GM21529 (cell line): Measurements from ENCODE around the gene CROCC2.

Experiments used
- ATAC-seq: cut with Tn5 transposase; IDR thresholded peaks from one replicate; pipeline ENCODE4 v1.9.1; 2021; ENCODE audit not compliant: unreplicated experiment

Gene CROCC2

DNA sequence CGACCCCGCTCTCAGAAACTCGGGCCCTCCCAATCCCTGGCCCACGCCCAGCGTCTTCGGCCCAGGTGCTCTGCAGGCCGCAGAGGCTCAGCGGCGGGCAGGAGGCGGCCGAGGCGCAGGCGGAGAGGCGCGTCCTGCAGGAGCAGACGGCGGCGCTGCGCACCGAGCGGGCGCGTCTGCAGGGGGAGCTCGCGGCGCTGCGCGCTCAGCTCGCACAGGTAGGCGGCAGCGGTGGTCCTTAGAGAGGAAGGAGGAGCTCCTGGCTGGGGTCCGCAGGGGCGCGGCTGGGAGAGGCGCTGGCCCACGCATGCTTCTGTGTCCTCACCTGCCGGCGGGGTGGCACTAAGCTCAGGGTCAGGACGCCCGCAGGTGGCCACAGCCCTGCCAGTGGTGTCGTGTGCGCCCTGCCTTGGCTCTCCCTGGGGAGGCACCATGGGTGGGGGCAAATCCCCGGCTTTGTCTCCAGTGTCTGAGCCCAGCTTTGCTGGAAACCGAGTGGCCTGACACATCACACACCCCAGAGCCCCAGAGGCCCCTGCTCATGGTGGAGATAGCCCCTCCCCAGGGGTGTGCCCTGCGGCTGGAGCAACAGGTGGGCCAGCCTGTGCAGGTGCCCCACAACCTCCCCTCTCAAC is 77.3 kb downstream of the CROCC2 start:
- no peak for ATAC-seq

DNA sequence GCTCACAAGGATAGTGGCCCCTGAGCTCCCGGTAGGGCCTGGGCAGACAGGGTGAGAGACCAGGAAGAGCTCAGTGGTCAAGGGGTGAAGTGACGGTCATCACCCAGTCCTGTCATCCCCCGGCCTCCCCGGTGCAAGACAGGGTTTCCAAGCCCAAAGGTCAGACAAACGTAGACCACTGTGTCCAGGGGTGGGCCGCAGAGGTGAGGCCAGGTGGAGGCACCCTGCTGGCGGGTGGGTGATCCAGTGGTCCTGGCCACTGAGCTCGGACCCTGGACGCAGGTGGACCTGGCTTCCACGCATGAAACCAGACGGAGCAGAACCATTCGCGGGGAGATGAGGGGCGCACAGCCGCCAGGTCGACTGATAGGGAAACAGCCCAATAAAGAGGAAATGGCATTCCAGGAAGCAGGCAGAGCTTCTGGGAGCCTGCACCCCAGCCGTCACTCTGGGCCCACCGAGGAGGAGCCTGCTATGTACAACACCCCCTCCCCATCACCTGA is 77.9 kb downstream of the CROCC2 start:
- ATAC-seq, result no peak

DNA sequence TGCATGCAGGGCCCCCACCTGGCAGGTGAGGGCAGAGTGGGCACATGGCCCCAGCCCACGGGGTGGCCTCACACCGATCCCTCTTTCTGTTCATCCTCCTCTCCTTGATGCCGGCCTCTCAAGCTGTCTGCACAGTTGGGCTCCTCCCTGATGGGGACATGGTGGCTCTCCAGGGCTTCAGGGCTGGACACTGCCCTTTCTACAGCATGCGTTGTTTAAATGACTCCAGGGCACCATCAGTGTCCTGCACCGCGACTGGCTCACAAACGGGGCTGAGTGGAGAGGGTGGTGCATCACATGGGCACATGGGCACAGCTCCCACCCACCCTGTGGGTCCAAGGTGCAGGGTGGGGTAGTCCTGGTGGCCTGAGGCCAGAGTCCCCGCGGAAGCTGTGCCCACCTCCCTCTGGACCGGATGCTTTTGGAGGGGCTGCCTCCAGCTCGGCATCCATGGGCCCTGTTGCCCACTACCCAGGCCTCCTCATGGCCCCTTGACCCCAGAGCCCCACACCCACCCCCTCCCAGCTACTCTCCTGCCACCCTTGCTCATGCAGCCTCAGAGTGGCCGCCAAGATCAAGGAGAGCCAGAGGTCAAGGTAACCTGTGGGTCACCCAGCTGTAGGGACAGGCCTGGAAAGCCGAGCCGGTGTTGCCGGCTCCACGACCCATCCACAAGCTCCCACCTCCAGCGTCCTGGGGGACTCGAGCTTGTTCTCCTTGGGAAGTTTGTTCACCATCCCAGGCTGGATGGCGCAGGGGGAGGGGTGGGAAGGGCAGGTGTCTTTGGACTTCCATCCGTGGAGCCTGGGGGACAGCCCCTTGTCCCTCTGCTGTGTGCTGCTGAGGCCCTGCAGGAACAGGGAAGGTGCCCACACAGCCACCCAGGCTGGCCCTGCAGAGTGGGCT is 80.0 kb downstream of the CROCC2 start:
- ATAC-seq, result no peak

DNA sequence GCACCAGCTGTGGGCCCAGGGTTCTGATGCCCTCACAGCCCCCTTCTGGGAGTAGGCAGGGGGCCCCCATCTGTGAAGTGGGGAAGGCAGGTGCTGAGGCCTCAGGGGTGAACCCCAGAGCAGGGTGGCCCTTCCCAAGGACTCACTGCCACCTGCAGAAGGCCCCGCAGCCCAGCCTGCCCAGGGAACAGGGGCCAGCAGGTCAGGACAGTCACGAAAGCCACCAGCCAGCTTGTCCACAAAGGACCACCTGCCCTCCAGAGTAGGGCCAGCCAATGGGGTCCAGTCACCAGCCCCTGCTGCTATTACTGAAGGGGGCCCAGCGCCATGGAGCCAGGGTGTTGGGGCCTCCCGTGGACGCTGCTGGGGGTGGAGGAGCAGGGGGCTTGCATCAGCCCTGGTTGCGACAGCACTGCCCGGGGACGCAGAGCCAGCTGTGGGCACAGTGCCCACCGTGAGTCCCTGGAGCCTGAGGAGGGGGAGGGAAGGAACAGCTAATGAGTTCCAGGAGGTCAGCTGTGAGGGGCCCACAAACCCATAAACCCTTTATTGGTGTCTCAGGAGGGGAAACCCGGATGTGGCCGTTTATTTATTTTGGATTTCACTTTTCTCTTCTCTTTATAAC is 80.8 kb downstream of the CROCC2 start:
- no peak for ATAC-seq

DNA sequence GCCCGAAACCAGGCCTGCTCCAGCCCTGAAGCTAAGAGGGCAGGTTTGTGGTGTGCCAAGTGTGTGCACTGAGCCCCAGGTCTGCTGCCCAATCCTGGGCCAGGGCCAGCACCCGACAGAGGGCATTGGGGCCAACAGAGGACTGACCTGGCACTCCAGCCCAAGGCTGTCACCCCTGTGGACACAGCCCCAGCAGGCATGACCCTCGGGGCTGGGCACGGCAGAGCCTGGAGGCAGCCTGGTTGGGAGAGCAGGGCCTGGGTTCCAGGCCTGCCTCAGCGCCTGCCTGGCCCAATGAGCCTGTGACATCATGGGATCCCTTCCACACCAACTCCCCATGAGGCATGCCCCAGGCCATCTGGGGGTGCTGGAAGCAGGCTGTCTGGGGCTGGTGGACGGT is 81.5 kb downstream of the CROCC2 start:
- ATAC-seq, result no peak

DNA sequence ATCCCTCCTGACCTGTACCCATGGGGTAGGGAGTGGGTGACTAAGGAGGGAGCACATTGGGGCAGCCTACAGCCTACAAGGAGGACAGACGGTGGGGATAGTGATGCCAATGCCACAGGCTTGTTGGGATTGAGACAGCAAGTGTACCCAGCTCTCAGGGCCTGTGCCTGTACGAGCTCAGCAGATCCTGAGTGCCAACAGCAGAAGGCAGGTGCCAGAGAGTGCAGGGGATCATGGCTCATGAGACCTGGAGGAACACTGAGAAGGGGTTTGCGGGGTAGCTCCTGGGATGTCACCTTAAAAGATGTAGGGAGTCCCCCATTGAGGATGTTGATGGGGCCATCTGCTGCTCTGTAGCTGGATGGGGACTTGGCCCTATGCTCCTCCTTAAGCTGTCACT is 82.0 kb downstream of the CROCC2 start:
- ATAC-seq, result no peak

DNA sequence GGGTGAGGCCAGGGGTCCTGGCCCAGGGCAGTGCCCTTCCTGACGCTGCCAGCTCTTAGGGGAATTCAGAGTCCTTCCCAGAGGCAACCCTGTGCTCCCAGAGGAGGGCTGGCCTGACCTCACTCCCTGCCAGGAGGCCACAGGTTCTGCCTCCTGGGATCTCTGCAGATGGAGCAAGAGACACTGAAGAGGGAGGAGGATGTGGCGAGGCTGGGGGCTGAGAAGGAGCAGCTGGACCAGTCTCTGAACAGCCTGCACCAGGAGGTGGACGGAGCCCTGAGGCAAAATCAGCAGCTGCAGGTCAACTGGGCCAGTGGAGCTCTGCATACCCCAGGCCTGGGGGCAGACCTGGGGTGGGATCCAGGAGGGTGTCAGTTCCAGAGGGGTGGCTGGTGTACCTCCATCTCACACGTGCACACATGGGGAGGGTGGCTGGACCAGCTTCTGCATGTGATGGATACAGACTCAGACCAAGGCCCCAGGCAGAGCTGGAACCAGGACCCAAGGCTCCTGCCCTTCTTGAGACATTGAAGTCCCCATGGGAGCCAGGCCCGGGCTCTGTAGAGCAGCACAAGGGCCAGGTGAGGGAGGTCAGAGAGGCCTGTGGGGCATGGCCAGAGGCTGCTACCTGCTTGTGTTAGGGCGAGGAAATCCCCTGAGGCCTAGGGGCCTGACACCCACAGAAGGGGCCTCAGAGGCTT is 82.6 kb downstream of the CROCC2 start:
- no peak for ATAC-seq

DNA sequence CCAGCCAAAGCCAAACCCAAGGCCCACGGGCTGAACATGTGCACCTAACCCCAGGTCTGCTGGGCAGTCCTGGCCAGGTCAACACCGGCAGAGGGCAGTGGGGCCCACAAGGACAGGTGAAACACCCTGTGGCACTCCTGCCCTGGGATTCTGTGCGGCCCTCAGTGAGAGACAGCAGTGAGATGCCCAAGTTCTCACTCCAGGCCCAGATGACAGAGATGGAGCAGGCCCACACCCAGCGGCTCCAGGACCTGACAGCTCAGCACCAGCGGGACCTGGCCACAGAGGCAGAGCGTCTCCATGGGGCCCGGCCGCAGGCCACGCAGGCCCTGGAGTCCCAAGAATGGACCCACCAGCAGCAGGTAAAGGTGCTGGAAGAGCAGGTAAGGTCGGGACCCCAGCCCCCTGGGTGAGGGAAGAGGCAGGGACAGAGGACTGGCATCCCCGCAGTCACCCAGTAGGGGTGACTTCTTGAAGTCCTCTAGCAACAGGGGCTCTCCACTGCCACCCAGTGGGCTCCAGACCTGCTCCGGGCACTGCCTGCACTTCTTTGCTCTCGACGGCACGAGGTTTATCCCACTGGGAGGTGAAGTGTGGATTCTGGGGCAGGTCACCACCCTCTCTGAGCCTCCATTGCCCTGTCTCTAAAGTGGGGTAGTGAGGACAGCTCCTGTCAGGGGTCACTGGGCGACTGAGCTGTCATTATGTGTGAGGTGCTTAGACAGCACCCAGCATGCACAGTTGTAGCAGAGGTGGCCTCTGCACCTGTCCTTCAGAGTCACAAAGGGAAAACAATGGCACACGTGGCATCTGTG is 83.5 kb downstream of the CROCC2 start:
- ATAC-seq, result no peak

DNA sequence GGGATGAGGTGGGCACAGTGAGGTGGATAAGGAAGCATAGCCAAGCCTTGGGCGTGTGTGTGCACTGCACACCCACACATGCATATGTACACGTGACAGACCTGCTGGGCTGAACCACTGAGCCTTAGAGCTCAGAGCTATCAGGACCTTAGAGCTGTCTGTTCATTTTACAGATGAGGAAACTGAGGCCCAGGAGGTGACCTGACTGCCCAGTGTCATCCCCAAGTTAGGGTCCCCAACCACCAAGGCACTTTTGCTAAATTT is 84.1 kb downstream of the CROCC2 start:
- ATAC-seq, result no peak

DNA sequence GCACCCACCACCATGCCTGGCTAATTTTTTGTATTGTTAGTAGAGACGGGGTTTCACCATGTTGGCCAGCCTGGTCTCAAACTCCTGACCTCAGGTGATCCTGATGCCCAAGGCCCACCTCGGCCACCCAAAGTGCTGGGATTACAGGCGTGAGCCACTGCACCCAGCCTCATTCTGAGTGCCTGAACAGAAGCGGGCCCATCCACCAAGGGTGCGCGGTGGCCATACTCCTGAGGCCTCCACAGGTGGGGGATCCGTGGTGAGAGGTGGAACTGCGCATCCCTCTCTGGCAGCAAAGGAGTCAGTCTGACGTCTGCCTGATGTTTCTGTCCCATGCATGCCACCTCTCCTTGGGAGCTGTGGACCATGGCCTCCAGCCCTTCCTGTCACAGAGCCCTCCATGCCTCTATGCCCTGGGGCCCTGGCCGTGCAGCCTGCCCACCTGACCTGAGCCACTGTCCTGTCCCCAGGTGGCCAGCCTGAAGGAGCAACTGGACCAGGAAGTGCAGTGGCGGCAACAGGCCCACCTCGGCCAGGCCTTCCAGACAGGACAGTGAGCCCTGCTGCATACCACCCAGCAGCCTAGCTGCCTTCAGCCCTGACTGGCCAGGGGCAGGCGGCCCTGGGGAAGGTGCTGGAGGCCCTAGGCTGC is 84.7 kb downstream of the CROCC2 start:
- ATAC-seq, result no peak

DNA sequence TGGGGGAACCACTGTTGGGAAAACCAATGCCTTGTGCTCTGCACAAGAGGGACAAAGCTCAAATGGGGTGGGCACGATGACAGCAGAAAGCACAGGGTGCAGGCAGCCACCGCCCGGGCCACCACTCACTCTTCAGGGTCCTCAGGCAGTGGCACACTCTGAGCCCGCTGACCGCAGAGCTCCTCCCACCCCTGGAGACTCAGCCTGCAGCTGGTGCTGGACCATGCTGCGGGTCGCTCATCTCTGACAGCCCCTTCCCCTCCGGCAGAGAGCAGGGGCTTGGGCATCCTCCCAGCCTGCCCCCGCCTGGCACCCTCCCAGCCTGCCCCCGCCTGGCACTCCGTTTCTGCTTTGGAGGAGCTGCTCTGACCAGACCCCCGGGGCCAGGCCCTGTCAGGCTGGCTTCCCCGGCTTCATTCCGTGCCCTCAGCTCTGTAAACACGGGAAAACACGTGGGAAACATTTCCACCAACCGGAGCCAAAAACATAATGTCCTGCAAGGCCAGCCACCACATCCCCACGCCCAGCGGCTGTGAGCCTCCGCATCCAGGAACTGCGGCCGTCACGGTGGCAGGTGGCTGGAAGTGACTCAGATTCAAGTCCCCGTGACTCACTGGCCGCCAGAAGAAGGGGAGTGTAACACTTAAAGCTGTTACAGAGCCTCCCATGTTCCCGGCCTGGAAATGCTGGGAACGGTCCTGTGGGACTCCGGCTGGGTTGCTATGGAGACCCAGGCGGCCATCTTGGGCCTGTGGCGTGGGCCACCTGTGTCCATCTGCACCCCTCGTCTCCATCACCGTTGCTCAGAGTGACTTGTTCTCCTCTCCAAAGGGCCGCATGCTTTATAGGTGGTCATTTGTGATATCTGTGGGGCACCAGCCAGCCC is 85.5 kb downstream of the CROCC2 start:
- no peak for ATAC-seq

DNA sequence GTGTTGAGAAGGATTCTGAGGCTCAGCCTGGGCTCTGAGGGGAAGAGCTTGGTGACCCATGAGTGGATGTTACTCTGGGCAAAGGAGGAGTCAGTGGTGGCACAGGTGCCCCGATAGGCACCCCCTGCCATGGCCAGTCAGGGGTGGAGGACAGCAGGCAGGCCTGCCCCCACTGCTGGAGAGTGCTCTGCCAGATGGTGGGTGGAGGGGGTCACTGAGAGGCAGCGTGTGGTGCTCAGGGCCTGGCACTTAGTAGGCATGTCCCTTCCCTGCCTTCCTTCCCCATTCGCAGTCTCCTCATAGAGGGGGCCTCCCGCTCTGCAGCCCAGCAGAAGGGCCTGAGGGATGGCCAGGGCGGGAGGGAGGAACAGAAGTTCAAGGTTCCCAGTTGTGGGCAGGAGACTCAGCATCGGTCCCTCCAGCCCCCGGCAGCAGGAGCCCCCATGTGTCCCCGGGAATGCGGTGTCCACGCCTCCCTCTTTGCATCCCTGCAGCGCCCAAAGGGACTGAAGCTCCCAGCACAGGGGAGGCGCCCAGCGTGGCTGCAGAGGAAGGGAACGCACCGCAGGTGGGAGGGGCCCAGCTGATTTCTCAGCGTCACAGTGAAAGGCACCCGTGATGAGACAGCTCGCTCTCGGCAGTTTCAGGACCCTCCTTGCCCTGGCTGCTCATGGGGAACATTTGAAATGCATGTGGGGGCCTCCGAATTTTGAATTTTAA is 86.6 kb downstream of the CROCC2 start:
- no peak for ATAC-seq

DNA sequence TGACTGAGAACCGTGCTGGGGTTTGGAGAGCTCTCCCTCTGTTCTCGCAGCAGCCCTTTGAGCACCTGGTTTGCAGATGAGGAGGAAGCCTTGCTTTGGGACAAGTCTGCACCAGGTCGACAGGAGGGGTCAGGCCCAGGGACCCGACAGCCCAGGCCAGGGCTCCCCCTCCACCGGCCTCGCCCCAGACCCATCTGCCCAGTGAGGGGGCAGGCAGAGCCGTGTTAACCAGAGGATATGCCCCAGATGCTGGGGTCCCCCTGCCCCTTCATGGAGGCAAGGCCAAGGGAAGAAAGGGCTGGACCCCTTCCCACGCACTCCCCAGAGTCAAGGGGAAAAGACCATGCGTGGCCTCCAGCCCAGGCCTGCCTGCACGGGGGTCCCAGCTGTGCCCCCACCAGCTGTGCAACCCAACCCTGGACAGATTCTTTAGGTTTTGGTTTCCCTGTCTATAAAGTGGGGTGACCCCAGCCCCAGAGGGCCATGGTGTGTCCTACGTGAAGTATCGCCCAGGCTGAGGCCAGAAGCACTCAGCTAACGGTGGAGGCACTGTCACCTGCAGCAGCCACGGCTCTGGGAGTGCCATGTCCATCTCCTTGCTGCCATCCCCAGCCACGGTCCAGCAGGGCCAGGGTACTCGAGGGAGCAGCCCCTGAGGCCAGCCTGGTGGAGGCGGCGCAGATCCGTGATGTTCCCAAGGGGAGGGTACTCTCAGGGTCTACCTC is 87.5 kb downstream of the CROCC2 start:
- ATAC-seq, result no peak

DNA sequence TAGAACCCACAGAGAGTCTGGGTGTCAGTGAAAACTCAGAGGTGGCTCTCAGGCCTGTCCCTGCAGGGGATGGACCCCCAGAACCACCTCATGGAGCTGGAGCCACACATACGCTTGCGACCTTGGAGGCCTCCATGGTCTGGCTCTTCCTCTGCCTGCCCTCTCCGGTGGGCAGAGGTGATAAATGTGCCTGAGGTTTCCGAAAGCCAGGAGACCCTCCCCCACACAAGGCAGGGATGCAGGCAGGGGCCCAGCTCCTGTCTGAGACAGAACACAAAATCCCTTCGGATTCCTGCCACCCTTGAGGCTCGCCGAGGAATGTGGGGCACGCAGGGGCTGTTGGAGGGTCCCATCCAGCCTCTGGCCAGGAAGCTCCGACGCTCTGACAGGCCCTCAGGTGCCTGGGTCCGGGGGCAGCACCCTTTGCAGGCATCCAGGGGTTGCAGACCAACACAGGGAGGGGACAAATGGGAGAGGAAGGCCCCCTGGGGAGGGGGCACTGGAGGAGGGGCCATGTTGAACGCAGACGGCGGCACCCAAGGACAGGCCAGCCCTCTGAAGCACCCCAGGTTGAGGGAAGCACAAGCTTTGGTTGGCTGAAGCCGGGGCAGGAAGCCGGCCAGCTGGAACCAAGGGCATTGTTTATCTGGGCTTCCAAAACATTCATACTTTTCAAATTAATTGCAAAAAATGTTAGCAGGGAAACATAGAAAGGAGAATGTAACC is 88.2 kb downstream of the CROCC2 start:
- no peak for ATAC-seq

DNA sequence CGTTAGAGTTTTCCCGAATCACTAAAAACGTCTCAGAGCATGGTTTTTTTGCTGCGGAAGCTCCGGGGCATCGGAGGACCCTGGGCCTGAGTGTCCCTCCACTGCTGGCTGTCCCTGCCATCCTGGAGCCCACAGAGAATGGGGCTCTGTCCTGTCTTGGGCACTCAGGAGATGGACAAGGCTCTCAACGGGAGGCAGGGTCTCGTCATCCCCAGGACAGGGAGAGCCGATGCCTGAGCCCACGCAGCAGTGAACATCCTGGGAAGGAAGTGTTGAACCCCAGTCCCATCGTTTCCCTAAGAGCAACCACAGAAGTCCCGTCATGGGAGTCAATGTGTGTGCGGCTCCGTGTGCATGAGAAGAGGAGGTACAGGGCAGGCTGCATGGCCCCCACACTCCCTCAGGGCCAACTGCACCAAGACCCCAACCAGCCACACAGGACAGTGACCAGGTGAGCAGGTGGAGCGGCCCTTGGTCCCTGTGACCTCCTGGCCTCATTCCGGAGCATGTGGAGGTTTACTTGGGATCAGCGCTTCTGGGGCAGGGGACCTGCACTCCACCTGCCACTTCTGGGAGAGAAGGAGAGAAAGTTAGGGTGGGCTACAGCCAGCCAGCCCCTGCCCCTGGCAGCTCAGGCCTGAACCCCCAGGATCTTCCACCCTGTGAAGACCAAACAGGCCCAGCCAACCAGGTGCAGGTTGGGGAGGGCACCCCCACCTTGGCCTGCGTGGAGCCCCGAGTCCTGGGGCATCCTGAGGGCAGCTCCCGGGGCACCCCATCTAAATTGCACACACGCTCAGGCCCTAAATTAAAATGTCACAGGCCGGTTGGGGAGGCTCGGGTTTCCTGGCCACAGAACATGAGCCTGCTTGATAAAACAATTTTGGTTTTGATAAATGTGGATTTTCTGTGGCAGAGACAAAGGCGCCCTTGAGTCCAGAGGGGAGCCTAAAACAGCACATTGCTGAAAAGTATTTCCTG is 89.2 kb downstream of the CROCC2 start:
- no peak for ATAC-seq
